A673 (cell line): ENCODE results near the gene C9orf153. TPM values are rescaled to one million over a fixed set of nuclear protein-coding genes. Genes with fewer than 3 reads are reported as not detected.

Experiments
- BruUV-seq: library from RNA; stranded (reverse); fragments of 400-500 nt; replicated peaks from 2 replicates; lab custom pipeline; 2021; lab: Mats Ljungman, UMichigan
- CTCF ChIA-PET: fragments of 300-600 bp; sonication (Branson Sonifier 250); formaldehyde crosslinking; loops from one replicate; lab custom pipeline; 2022; ENCODE audit warnings: antibody characterized with exemption; lab: Charles Lee
- POLR2A ChIA-PET: fragments of 300-600 bp; sonication (Branson Sonifier 250); formaldehyde crosslinking; loops from one replicate; lab custom pipeline; 2022; ENCODE audit warnings: antibody characterized with exemption; ENCODE audit not compliant: low non-redundant PET; lab: Charles Lee
- DNase-seq: peaks from one replicate; pipeline ENCODE4 v3.0.0-alpha.2; 2015; ENCODE audit warnings: low spot score
- H3K27ac ChIP-seq: fragments of 200-600 bp; sonication (generic); 2 replicates; pipeline ENCODE4 v1.5.1; 2016; ENCODE audit warnings: mixed run types, low read depth, mild to moderate bottlenecking, mixed read lengths, antibody characterized with exemption, low read length; ENCODE audit not compliant: poor library complexity, severe bottlenecking
- H3K27me3 ChIP-seq: fragments of 200-600 bp; sonication (generic); replicated peaks from 2 replicates; pipeline ENCODE4 v1.6.1; 2017; ENCODE audit warnings: mixed run types, low read depth, mild to moderate bottlenecking, mixed read lengths, antibody characterized with exemption, low read length; ENCODE audit not compliant: insufficient read depth, poor library complexity
- H3K36me3 ChIP-seq: fragments of 200-600 bp; sonication (generic); 2 replicates; pipeline ENCODE4 v1.6.1; 2016; ENCODE audit warnings: mixed run types, mild to moderate bottlenecking, mixed read lengths, antibody characterized with exemption, low read length; ENCODE audit not compliant: insufficient read depth, poor library complexity, severe bottlenecking
- H3K4me1 ChIP-seq: fragments of 200-600 bp; sonication (generic); 2 replicates; pipeline ENCODE4 v1.6.1; 2017; ENCODE audit warnings: mixed run types, mild to moderate bottlenecking, mixed read lengths, antibody characterized with exemption, low read length; ENCODE audit not compliant: insufficient read depth, poor library complexity, severe bottlenecking
- H3K4me3 ChIP-seq: fragments of 200-600 bp; sonication (generic); 2 replicates; pipeline ENCODE4 v1.5.1; 2016; ENCODE audit warnings: low read depth, mixed run types, mild to moderate bottlenecking, mixed read lengths, low read length; ENCODE audit not compliant: poor library complexity, severe bottlenecking
- H3K9me3 ChIP-seq: fragments of 200-600 bp; sonication (generic); 2 replicates; pipeline ENCODE4 v1.6.1; 2016; ENCODE audit warnings: mixed run types, low read depth, mild to moderate bottlenecking, mixed read lengths, antibody characterized with exemption, low read length; ENCODE audit not compliant: poor library complexity, severe bottlenecking
- EZH2 ChIP-seq: fragments of 200-600 bp; sonication (generic); IDR thresholded peaks from 2 replicates; pipeline ENCODE4 v1.6.1; 2017; ENCODE audit warnings: borderline replicate concordance, low read depth, mild to moderate bottlenecking, mixed read lengths, antibody characterized with exemption, low read length; ENCODE audit not compliant: poor library complexity, severe bottlenecking
- intact Hi-C: fragments of 100-400 bp; cut with micrococcal nuclease; formaldehyde crosslinking; loops from one replicate; pipeline ENCODE4 v1.10.0; 2022; ENCODE audit not compliant: unreplicated experiment
- total RNA-seq: library from RNA; stranded (reverse); gene quantifications from 2 replicates; pipeline ENCODE4 v1.2.3, GENCODE V29; 2021
- TF ChIP-seq, protein P1 (sequence below): fragments of 300-800, 200-600 bp; sonication (generic); conservative IDR thresholded peaks from 2 replicates; pipeline ENCODE4 v1.5.1; 2017; ENCODE audit warnings: low read depth, mild to moderate bottlenecking, antibody characterized with exemption, low read length, moderate library complexity, mixed read lengths

The C9orf153 gene
- total RNA-seq, 1 experiment from 2014 or later, result 0.56 TPM

DNA sequence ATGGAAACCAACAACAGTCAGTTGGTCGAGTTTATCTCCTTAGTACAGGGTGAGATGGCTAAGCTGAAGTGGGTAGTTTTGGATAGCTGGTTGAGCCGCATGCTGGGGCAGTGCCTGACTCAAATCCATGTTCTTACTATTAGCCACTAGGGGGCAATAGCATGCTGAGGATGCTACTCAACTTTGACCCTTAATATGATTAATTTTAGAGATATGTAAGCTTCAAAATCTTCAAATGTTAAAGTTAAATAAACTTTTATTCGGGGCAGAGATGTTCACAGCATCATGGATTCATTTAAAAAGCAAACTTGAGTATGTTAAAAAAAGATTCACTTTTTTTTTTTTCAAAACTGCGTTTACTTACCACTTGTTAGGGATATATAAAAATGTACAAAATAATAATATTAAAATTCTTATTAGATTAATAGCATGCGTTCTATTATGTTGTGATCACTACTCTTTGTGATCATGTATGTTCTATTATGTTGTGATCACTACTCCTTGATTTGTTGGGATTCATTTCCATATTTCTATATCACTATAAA, 57.0 kb downstream of the C9orf153 start:
- Histone ChIP-seq H3K36me3 (no peaks in the 10 kb centered on the region), H3K9me3 (no peaks in the 10 kb centered on the region), H3K4me3 (no peak overlapping the region), H3K4me1 (no peaks in the 10 kb centered on the region), H3K27ac (no peak overlapping the region), H3K27me3 (no peaks in the 10 kb centered on the region)
- ChIA-PET CTCF (interaction anchor here (0.7 to 1.2 kb wide), 6 partner anchors 36 to 377 kb away, joined by 3 to 5 read pairs (median 3); no protein-coding TSS in a partner anchor), POLR2A (no interaction called here)
- intact Hi-C loops, result no loop called here
- TF ChIP-seq, protein P1, sequence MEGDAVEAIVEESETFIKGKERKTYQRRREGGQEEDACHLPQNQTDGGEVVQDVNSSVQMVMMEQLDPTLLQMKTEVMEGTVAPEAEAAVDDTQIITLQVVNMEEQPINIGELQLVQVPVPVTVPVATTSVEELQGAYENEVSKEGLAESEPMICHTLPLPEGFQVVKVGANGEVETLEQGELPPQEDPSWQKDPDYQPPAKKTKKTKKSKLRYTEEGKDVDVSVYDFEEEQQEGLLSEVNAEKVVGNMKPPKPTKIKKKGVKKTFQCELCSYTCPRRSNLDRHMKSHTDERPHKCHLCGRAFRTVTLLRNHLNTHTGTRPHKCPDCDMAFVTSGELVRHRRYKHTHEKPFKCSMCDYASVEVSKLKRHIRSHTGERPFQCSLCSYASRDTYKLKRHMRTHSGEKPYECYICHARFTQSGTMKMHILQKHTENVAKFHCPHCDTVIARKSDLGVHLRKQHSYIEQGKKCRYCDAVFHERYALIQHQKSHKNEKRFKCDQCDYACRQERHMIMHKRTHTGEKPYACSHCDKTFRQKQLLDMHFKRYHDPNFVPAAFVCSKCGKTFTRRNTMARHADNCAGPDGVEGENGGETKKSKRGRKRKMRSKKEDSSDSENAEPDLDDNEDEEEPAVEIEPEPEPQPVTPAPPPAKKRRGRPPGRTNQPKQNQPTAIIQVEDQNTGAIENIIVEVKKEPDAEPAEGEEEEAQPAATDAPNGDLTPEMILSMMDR, result peak; percentile 86
- TF ChIP-seq EZH2, result no peak
- DNase-seq, result peak; percentile 61
- no TSS peak for BruUV-seq

DNA sequence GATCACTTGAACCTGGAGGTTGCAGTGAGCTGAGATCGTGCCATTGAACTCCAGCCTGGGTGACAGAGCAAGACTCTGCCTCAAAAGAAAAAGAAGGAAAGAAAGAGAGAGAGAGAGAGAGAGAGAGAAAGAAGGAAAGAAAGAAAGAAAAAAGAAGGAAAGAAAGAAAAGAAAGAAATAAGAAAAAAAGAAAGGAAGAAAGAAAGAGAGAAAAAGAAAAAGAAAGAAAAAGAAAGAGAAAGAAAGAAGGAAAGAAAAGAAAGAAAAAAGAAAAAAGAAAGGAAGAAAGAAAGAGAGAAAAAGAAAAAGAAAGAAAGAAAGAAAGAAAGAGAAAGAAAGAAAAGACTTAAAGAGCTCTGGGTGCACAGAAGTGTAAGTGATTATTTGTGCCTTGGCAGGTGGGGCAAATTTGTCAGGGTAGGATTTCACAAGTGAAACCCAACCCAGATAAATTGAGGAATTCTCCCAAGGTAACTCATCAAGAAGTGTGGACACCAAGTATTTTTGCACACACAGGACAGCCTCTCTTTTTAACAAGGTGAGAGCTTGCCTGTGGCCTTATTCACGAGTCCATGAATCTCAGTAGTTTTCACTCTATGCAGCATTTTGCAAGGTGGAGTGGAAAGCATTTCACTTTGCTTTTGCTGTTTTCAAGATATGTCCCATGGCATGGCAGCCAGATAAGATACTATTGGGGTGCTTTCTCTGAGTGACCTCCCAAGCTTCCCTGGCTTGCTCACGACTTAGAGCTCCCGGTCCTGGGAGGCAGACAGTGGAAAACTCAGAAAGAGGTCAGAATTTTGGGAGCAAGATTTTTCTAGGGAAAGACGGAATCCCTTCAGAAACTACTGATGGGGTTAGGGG, 57.8 kb downstream of the C9orf153 start:
- H3K36me3 ChIP-seq, result no peaks in the 10 kb centered on the region
- H3K4me3 ChIP-seq, result no peak overlapping the region
- H3K27me3 ChIP-seq, result no peaks in the 10 kb centered on the region
- H3K9me3 ChIP-seq, result no peaks in the 10 kb centered on the region
- ChIA-PET CTCF (interaction anchor here (0.7 to 1.2 kb wide), 6 partner anchors 37 to 377 kb away, joined by 3 to 5 read pairs (median 3); no protein-coding TSS in a partner anchor), POLR2A (no interaction called here)
- no peaks in the 10 kb centered on the region for H3K4me1 ChIP-seq
- TF ChIP-seq, protein P1, result no peak
- TF ChIP-seq EZH2, result no peak
- H3K27ac ChIP-seq, result no peak overlapping the region
- no peak for DNase-seq
- intact Hi-C loops, result no loop called here
- BruUV-seq, result no TSS peak

DNA sequence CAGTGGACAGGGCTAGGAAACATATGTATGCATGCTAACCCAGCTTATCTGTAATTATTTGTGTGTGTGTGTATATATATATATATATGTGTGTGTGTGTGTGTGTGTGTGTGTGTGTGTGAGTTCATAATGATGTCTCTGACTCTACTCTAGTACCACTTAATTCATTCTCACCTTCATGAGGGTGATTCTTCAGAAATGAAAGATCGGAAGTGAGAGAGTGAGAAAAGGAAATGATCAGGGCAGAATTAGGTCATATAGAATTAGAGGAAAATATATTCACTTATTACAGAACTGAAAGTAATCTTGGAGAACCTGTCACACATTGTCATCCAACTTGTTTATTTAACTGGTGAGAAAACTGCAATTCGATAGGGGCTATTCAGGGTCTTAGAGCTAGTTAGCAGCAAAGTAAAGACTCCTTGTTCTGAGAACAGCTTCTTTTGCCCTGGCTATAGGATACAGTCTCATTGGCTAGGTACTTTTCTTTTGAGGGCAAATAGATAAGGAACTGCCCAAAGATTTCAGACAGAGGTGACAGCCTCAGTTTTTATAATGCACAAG, 58.8 kb downstream of the C9orf153 start:
- intact Hi-C loops, result no loop called here
- no peak for TF ChIP-seq EZH2
- TF ChIP-seq, protein P1, result no peak
- DNase-seq, result no peak
- Histone ChIP-seq H3K4me3 (no peak overlapping the region), H3K4me1 (no peaks in the 10 kb centered on the region), H3K27ac (no peak overlapping the region), H3K36me3 (no peaks in the 10 kb centered on the region), H3K9me3 (no peaks in the 10 kb centered on the region), H3K27me3 (no peaks in the 10 kb centered on the region)
- CTCF ChIA-PET, result no interaction called here
- no TSS peak for BruUV-seq
- POLR2A ChIA-PET, result no interaction called here
